K562 (cell line): Measurements from ENCODE around the gene IDUA. TPM values are rescaled to one million over a fixed set of nuclear protein-coding genes. Genes with fewer than 3 reads are reported as not detected.
A peak's percentile ranks its signal among the peaks of the same experiment; 100 is the strongest.

Experiments
- CBFB ChIP-seq: sonication (generic); formaldehyde crosslinking; IDR thresholded peaks from 2 replicates; pipeline ENCODE4 v1.4.0; 2020; ENCODE audit warnings: mild to moderate bottlenecking, missing genetic modification reagents
- GTF2F1 ChIP-seq: IDR thresholded peaks from 2 replicates; pipeline ENCODE4 v1.6.1; 2011; ENCODE audit warnings: low read depth, low read length, improper control_type of control experiment
- IFI16 ChIP-seq: fragments of 250-450 bp; sonication (Bioruptor Pico); IDR thresholded peaks from 2 replicates; pipeline ENCODE4 v2.1.2; 2022; ENCODE audit warnings: mild to moderate bottlenecking, inconsistent platforms
- SFPQ ChIP-seq: fragments of 200-400 bp; formaldehyde crosslinking; IDR thresholded peaks from 2 replicates; pipeline ENCODE4 v1.6.1; 2017; ENCODE audit warnings: mild to moderate bottlenecking, low read depth, low read length, moderate library complexity
- SLC30A9 ChIP-seq: fragments of 250-450 bp; sonication (Bioruptor Pico); IDR thresholded peaks from 2 replicates; pipeline ENCODE4 v1.8.0; 2022; ENCODE audit warnings: mild to moderate bottlenecking, moderate library complexity
- SRF ChIP-seq, 2 experiments: fragments of 250-450, 450-650 bp in 1 of 2; sonication (Bioruptor Pico) in 1 of 2; sonication (generic) in 1 of 2; formaldehyde crosslinking; IDR thresholded peaks; 2 replicates each; pipeline versions ENCODE4 v1.5.0 to v1.5.1; 2020 to 2022; ENCODE audit warnings: mild to moderate bottlenecking in 1 of 2, missing genetic modification reagents in 1 of 2
- TBL1XR1 ChIP-seq, 2 experiments: IDR thresholded peaks; 2 replicates each; pipeline ENCODE4 v1.6.1; 2012; ENCODE audit warnings: improper control_type of control experiment in 2 of 2, low read length in 2 of 2, mild to moderate bottlenecking in 1 of 2
- TCFL5 ChIP-seq: fragments of 250-450 bp; sonication (Bioruptor Pico); conservative IDR thresholded peaks from 2 replicates; pipeline ENCODE4 v1.6.1; 2021; ENCODE audit warnings: mild to moderate bottlenecking, moderate library complexity, matching md5 sums
- WHSC1 ChIP-seq: IDR thresholded peaks from one replicate; pipeline ENCODE4 v1.6.1; 2012; ENCODE audit warnings: low read length, control low read depth, inconsistent platforms
- ZNF407 ChIP-seq: fragments of 450-650 bp; IDR thresholded peaks from 2 replicates; pipeline ENCODE4 v1.6.1; 2016; ENCODE audit warnings: low read depth
- polyA plus RNA-seq, 8 experiments: library from polyadenylated mRNA; depleted of rRNA in 4 of 8; stranded (reverse) in 5 of 8; unstranded in 3 of 8; fragments of >200 nt; fragmentation: Nextera tagmentation in 2 of 8; fragmentation: Illumina TruSeq in 1 of 8; extraction: Ambion mirVana in 2 of 8; extraction: Trizol in 1 of 8; gene quantifications; 2 replicates each; pipeline versions ENCODE4 v1.2.1 to v1.2.3, GENCODE V29; 2011 to 2014; ENCODE audit warnings: inconsistent platforms in 1 of 8, missing spikeins in 1 of 8
- total RNA-seq, 7 experiments: library from RNA; depleted of rRNA in 6 of 7; stranded (reverse); fragments of >200 nt in 6 of 7; fragmentation: Illumina TruSeq in 2 of 7; extraction: Trizol in 2 of 7; gene quantifications; 2 replicates each; pipeline versions ENCODE4 v1.2.1 to v1.2.3, GENCODE V29; 2011 to 2021; ENCODE audit warnings: low replicate concordance in 1 of 7
- TF ChIP-seq, protein P1 (sequence below): sonication (generic); formaldehyde crosslinking; IDR thresholded peaks from 2 replicates; pipeline ENCODE4 v1.8.1; 2023; ENCODE audit warnings: mild to moderate bottlenecking, missing genetic modification reagents

The IDUA gene
- total and polyA plus RNA-seq, 9 of the 15 experiments (the other 6 are each of a cell fraction or from before 2014, with no cell fraction given) = 0.04 to 16.1 (median 1.2) TPM

- no peak for TF ChIP-seq ZNF407
- no peak for TF ChIP-seq IFI16
- TF ChIP-seq GTF2F1 = no peak
- no peak for TF ChIP-seq SLC30A9 (CRISPR knock-in tag)
- TF ChIP-seq WHSC1 = no peak
- no peak for TF ChIP-seq SFPQ
- 0 out of 2 replicates have a peak, but pooled peaks have one; percentile 47 for TF ChIP-seq CBFB
- TF ChIP-seq SRF (CRISPR knock-in tag; IDR thresholded peaks at IDR 0.05) = 0 out of 4 replicates have a peak, but pooled peaks of 1 of the 2 experiments have one; percentile 25
- TF ChIP-seq, protein P1, sequence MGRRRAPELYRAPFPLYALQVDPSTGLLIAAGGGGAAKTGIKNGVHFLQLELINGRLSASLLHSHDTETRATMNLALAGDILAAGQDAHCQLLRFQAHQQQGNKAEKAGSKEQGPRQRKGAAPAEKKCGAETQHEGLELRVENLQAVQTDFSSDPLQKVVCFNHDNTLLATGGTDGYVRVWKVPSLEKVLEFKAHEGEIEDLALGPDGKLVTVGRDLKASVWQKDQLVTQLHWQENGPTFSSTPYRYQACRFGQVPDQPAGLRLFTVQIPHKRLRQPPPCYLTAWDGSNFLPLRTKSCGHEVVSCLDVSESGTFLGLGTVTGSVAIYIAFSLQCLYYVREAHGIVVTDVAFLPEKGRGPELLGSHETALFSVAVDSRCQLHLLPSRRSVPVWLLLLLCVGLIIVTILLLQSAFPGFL (CRISPR knock-in tag) = no peak
- TF ChIP-seq TCFL5 (CRISPR knock-in tag) = no peak
- TF ChIP-seq TBL1XR1 (IDR thresholded peaks at IDR 0.05; ENCODE audit: low read length in 2 of 2) = no peak
Observed at GRCh38 chr4:986879-987623, at the start of gene IDUA (continued).
